HS-27A (cell line): ENCODE measurements around the gene PUDP.
"Not testable (repeated sequence)": the region's sequence is repeated elsewhere in the genome, so short reads cannot be mapped to it uniquely, and the experiment has no call there.

ENCODE experiments used
- DNase-seq: peaks from one replicate; pipeline ENCODE4 v3.0.0-alpha.2; 2012; ENCODE audit warnings: low read depth, missing footprints

Gene PUDP

GRCh38 chrX:7073336-7073735, 74.6 kb downstream of the PUDP start:
- DNase-seq = no peak

GRCh38 chrX:7072856-7073255, 75.1 kb downstream of the PUDP start:
- no peak for DNase-seq

- no peak for DNase-seq
Observed at GRCh38 chrX:7071390-7071789, 76.6 kb downstream of the PUDP start.

GRCh38 chrX:7069556-7069955, 78.4 kb downstream of the PUDP start:
- no peak for DNase-seq

GRCh38 chrX:7068939-7069367, 79.0 kb downstream of the PUDP start:
- DNase-seq = no peak

GRCh38 chrX:7067256-7067655, 80.7 kb downstream of the PUDP start:
- DNase-seq = no peak

- DNase-seq = no peak
Observed at GRCh38 chrX:7065473-7065872, 82.5 kb downstream of the PUDP start.

- DNase-seq = no peak
Observed at GRCh38 chrX:7062903-7063302, 85.0 kb downstream of the PUDP start.

GRCh38 chrX:7062276-7062675, 85.7 kb downstream of the PUDP start:
- no peak for DNase-seq

GRCh38 chrX:7061429-7061828, 86.5 kb downstream of the PUDP start:
- DNase-seq = no peak

- no peak for DNase-seq
Observed at GRCh38 chrX:7060444-7060843, 87.5 kb downstream of the PUDP start.

- DNase-seq = no peak
Observed at GRCh38 chrX:7059859-7060258, 88.1 kb downstream of the PUDP start.

- no peak for DNase-seq
Observed at GRCh38 chrX:7059214-7059838, 88.6 kb downstream of the PUDP start.

GRCh38 chrX:7055386-7056137, 92.4 kb downstream of the PUDP start:
- DNase-seq = no peak

- DNase-seq = no peak
Observed at GRCh38 chrX:7054219-7055216, 93.4 kb downstream of the PUDP start.

- no peak for DNase-seq
Observed at GRCh38 chrX:7052541-7052940, 95.4 kb downstream of the PUDP start.

GRCh38 chrX:7050271-7050670, 97.7 kb downstream of the PUDP start:
- DNase-seq = no peak

GRCh38 chrX:7047951-7048350, 100.0 kb downstream of the PUDP start:
- no peak for DNase-seq

GRCh38 chrX:7045238-7045955, 102.6 kb downstream of the PUDP start:
- DNase-seq = no peak

GRCh38 chrX:7043796-7044433, 104.0 kb downstream of the PUDP start:
- DNase-seq = not testable (repeated sequence)

GRCh38 chrX:7028246-7028645, 119.7 kb downstream of the PUDP start:
- DNase-seq = no peak
